KOPT-K1 (cell line): ENCODE results near the gene SEC24A.
"Not testable (repeated sequence)": the region's sequence is repeated elsewhere in the genome, so short reads cannot be mapped to it uniquely, and the experiment has no call there.

Experiments used
- H3K27ac ChIP-seq: fragments of 200-600 bp; sonication (generic); 2 replicates; pipeline ENCODE4 v1.5.1; 2016; ENCODE audit warnings: antibody characterized with exemption, mild to moderate bottlenecking, low read depth, low read length; ENCODE audit not compliant: poor library complexity, severe bottlenecking
- H3K36me3 ChIP-seq: fragments of 200-600 bp; sonication (generic); 2 replicates; pipeline ENCODE4 v1.5.1; 2017; ENCODE audit warnings: antibody characterized with exemption, mild to moderate bottlenecking, low read length, moderate library complexity; ENCODE audit not compliant: insufficient read depth
- H3K9me3 ChIP-seq: fragments of 200-600 bp; sonication (generic); 2 replicates; pipeline ENCODE4 v1.5.1; 2017; ENCODE audit warnings: antibody characterized with exemption, low read length, mild to moderate bottlenecking; ENCODE audit not compliant: insufficient read depth, poor library complexity, severe bottlenecking

Gene SEC24A

DNA sequence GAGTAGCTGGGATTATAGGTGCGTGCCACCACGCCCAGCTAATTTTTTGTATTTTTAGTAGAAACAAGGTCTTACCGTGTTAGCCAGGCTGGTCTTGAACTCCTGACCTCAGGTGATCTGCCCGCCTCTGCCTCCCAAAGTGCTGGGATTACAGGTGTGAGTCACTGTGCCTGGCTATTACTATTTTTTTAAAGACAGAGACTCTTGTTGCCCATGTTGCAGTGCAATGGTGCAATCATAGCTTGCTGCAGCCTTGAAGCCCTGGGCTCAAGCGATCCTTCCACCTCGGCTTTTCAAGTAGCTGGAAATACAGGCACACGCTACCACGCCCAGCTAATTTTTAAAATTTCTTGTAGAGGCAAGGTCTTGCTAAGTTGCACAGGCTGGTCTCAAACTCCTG, 41.6 kb downstream of the SEC24A start:
- not testable (repeated sequence) for H3K9me3 ChIP-seq

DNA sequence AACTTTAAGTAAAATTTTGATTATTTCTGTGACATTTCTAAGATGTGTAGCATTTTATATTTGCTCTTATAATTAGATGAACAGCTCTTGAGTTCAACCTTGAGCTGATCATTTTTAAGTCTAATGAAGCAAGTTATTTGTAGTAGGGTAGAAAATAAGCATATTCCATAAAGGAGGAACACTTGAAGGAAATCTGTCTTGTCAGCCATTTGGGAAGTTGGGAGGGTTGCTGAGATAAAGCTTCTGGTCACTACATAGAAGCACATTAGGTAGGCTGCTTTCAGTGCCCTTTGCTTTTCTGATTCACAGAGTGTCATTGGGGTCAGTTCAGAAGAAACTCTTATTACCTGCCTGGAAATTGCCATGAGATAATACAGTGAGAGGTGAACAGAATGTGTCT, 44.1 kb downstream of the SEC24A start:
- H3K27ac ChIP-seq, result no peak overlapping the region
- peaks cover 81% of the 10 kb centered on the region for H3K36me3 ChIP-seq
- no peaks in the 10 kb centered on the region for H3K9me3 ChIP-seq

More for the DNA sequence above, 41.6 kb downstream of the SEC24A start:
- H3K27ac ChIP-seq, result not testable (repeated sequence)
- H3K36me3 ChIP-seq, result peaks cover 89% of the 10 kb centered on the region

GRCh38 chr5:134708301-134708700, 59.7 kb downstream of the SEC24A start:
- Histone ChIP-seq H3K9me3 (no peaks in the 10 kb centered on the region), H3K36me3 (peaks cover 83% of the 10 kb centered on the region), H3K27ac (no peak overlapping the region)

- H3K36me3 ChIP-seq, result peaks cover 81% of the 10 kb centered on the region
- no peak overlapping the region for H3K27ac ChIP-seq
- no peaks in the 10 kb centered on the region for H3K9me3 ChIP-seq
Measured at GRCh38 chr5:134714120-134714519, 65.5 kb downstream of the SEC24A start.

DNA sequence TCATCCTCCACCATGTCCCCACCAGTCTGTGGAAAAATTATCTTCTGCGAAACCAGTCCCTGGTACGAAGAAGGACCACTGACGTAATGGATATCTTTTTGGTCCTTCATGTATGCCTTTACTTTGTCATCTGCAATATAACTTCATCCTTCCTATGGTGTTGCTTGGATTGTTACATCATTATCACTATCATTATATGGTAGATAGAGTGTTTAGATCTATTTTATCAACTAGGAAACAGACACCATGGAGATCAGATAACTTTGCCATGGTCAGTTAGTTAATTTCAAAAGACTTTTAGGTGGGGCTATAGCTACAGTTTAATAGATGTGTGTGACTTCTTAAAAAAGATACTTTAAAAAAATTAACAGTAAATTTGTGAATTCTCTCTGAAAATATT, 66.0 kb downstream of the SEC24A start:
- Histone ChIP-seq H3K36me3 (peaks cover 81% of the 10 kb centered on the region), H3K27ac (no peak overlapping the region), H3K9me3 (no peaks in the 10 kb centered on the region)

GRCh38 chr5:134715466-134715865, 66.9 kb downstream of the SEC24A start:
- not testable (repeated sequence) for H3K27ac ChIP-seq, H3K9me3 ChIP-seq
- peaks cover 81% of the 10 kb centered on the region for H3K36me3 ChIP-seq

DNA sequence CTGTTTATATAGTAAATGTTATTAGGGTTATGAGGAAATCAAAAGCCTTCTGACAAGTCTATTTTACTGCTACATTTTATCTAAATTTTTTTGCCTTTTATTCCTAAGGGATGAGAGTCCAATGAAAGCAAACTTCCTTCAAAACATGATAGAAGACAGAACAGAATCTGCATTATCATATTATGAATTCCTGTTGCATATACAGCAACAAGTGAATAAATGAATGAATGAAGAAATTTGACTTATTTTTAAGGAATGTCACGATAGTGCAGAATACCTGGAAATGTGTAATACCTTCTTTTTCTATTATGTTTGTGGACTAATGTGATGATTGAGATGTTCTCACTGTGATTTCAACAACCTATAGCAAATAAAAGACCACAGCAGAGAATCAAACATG, 76.3 kb downstream of the SEC24A start:
- peaks cover 56% of the 10 kb centered on the region for H3K36me3 ChIP-seq
- no peak overlapping the region for H3K27ac ChIP-seq
- H3K9me3 ChIP-seq, result no peaks in the 10 kb centered on the region

DNA sequence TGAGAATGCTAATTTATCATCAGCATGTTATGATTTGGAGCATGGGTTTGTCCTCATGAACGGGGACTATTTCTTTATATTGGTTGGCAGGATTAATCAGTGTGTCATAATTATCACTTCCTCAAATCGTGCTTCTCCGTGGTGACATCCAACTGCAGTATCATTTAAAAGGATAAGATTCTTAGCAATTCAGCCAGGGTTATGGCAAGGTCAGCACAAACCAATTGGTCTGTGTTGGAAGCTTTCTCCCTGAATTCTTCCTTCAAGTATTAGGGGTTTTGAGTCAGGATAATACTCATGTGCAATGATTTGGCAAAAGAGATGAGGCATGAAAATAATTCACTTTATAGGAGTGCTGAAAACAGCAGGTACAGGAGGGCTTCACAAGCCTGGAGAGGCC, 84.2 kb downstream of the SEC24A start:
- Histone ChIP-seq H3K9me3 (no peaks in the 10 kb centered on the region), H3K27ac (no peak overlapping the region), H3K36me3 (no peaks in the 10 kb centered on the region)

- H3K36me3 ChIP-seq, result peaks cover under 1% of the 10 kb centered on the region; the same call in 1 of the 2 replicates
- H3K9me3 ChIP-seq, result no peaks in the 10 kb centered on the region
- no peak overlapping the region for H3K27ac ChIP-seq
Measured at GRCh38 chr5:134735243-134735642, 86.7 kb downstream of the SEC24A start.

GRCh38 chr5:134736173-134736812, 87.7 kb downstream of the SEC24A start:
- Histone ChIP-seq H3K9me3 (no peaks in the 10 kb centered on the region), H3K36me3 (peaks cover 11% of the 10 kb centered on the region), H3K27ac (no peak overlapping the region)

DNA sequence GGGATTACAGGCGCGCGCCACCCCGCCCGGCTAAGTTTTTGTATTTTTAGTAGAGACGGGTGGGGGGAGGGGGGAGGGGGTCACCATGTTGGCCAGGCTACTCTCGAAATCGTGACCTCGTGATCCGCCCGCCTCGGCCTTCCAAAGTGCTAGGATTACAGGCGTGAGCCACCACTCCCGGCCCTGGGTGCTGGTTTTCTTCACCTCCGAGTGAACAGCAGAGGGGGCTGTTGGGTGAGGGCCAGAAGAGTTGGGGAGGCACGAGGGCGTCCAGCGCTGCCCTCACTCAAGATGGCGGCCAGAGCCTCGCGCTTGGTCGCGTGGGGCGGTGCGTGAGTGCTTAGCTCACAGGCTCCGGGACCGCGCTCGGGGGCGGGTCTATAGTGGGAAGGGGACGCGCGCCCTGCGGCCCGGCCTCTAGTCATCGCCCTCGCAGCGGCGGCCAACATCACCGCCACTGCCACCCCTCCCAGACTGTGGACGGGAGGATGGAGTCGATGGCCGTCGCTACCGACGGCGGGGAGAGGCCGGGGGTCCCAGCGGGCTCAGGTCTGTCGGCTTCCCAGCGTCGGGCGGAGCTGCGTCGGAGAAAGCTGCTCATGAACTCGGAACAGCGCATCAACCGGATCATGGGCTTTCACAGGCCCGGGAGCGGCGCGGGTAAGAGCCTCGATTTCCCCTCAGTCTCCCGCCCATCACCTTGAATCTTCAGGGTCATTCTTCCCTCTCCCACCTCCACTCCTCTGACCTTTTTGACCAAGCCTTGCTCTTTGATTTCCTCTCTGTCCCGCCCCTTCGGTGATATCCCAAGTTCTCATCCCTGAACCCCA, 89.8 kb downstream of the SEC24A start, which contains the start of gene CAMLG:
Gene CAMLG, plus strand, starts transcription at position 416 of the 830 bp plus-strand sequence. Its CDS starts 73 bp downstream, at position 489.
- Histone ChIP-seq H3K27ac (peak within 1 kb of the TSS; percentile 60), H3K9me3 (no peaks in the 10 kb centered on the region), H3K36me3 (peaks cover 29% of the 10 kb centered on the region)

DNA sequence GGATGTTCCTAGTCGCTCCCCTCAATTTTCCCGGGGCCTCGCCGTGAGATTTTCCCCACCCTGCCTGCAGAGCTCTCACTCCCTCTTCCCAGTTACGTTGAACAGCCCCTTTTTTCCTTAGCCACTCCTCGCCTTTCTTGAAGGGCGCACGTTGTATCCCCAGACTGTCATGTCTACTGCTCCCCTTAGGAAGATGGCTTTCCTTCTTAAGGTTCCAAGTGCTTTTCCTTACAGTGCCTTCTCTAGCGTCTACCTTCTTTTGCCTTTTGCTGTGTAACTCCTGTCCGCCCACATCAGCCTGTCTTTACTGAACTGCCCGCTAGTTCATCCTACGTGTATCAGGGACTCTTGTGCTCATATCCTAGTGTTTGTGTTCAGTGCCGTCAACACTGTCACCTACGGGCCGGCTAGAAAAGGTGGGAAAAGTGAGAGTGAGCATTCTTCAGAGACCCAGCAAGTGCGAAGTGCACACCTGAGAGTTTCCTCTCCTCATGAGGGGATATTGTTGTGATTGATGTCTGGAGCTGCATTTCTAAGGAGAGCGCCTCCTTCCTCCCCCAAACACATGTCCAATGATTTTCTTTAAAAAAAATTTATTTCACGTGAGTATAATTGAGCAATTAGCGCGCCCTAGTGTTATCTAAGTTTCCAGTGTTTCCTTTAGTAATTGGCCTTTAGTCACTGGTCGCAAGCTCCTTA, 90.5 kb downstream of the SEC24A start:
- Histone ChIP-seq H3K9me3 (no peaks in the 10 kb centered on the region), H3K27ac (peak overlapping the region; percentile 60), H3K36me3 (peaks cover 37% of the 10 kb centered on the region)

DNA sequence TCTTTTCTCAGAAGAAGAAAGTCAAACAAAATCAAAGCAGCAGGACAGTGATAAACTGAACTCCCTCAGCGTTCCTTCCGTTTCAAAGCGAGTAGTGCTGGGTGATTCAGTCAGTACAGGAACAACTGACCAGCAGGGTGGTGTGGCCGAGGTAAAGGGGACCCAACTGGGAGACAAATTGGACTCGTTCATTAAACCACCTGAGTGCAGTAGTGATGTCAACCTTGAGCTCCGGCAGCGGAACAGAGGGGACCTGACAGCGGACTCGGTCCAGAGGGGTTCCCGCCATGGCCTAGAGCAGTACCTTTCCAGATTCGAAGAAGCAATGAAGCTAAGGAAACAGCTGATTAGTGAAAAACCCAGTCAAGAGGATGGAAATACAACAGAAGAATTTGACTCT, 92.5 kb downstream of the SEC24A start:
- H3K36me3 ChIP-seq, result peaks cover 45% of the 10 kb centered on the region
- no peaks in the 10 kb centered on the region for H3K9me3 ChIP-seq
- H3K27ac ChIP-seq, result no peak overlapping the region

GRCh38 chr5:134742134-134742533, 93.5 kb downstream of the SEC24A start:
- Histone ChIP-seq H3K9me3 (no peaks in the 10 kb centered on the region), H3K27ac (no peak overlapping the region), H3K36me3 (peaks cover 45% of the 10 kb centered on the region)

- peaks cover 37% of the 10 kb centered on the region for H3K36me3 ChIP-seq
- no peak overlapping the region for H3K27ac ChIP-seq
- H3K9me3 ChIP-seq, result no peaks in the 10 kb centered on the region
Measured at GRCh38 chr5:134749415-134749814, 100.8 kb downstream of the SEC24A start.
